ENCODE data around the gene KCNMA1.

DNA sequence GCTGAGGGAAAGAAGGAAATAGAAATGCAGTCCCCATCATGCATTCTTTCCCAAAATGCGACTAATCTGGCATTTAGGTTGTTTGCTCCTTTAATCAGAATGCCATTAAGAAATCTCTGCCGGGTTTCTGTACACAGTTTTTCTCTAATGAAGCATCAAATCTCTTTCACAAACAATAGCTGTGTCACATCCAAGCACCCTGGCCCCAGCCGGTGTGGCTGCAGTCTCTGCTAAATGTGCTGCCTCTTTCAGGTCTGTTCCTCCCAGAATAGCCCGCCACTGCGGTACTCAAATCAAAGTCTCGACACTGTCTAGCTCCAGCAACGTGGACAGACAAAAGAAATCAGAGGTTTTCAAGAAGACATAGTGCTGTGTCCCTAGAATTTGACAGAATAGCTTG, 343.8 kb downstream of the KCNMA1 start:
- TF ChIP-seq, protein P1, sequence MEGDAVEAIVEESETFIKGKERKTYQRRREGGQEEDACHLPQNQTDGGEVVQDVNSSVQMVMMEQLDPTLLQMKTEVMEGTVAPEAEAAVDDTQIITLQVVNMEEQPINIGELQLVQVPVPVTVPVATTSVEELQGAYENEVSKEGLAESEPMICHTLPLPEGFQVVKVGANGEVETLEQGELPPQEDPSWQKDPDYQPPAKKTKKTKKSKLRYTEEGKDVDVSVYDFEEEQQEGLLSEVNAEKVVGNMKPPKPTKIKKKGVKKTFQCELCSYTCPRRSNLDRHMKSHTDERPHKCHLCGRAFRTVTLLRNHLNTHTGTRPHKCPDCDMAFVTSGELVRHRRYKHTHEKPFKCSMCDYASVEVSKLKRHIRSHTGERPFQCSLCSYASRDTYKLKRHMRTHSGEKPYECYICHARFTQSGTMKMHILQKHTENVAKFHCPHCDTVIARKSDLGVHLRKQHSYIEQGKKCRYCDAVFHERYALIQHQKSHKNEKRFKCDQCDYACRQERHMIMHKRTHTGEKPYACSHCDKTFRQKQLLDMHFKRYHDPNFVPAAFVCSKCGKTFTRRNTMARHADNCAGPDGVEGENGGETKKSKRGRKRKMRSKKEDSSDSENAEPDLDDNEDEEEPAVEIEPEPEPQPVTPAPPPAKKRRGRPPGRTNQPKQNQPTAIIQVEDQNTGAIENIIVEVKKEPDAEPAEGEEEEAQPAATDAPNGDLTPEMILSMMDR (IDR thresholded peaks at IDR 0.05; ENCODE audit: poor library complexity, severe bottlenecking): no peak
- TF ChIP-seq TAF1 (IDR thresholded peaks at IDR 0.05; ENCODE audit: low read depth) (no peak), RAD21 (conservative IDR thresholded peaks at IDR 0.05) (no peak), EP300 (conservative IDR thresholded peaks at IDR 0.05; ENCODE audit: poor library complexity, severe bottlenecking) (no peak)
- TF ChIP-seq, protein P2, sequence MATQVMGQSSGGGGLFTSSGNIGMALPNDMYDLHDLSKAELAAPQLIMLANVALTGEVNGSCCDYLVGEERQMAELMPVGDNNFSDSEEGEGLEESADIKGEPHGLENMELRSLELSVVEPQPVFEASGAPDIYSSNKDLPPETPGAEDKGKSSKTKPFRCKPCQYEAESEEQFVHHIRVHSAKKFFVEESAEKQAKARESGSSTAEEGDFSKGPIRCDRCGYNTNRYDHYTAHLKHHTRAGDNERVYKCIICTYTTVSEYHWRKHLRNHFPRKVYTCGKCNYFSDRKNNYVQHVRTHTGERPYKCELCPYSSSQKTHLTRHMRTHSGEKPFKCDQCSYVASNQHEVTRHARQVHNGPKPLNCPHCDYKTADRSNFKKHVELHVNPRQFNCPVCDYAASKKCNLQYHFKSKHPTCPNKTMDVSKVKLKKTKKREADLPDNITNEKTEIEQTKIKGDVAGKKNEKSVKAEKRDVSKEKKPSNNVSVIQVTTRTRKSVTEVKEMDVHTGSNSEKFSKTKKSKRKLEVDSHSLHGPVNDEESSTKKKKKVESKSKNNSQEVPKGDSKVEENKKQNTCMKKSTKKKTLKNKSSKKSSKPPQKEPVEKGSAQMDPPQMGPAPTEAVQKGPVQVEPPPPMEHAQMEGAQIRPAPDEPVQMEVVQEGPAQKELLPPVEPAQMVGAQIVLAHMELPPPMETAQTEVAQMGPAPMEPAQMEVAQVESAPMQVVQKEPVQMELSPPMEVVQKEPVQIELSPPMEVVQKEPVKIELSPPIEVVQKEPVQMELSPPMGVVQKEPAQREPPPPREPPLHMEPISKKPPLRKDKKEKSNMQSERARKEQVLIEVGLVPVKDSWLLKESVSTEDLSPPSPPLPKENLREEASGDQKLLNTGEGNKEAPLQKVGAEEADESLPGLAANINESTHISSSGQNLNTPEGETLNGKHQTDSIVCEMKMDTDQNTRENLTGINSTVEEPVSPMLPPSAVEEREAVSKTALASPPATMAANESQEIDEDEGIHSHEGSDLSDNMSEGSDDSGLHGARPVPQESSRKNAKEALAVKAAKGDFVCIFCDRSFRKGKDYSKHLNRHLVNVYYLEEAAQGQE (IDR thresholded peaks at IDR 0.05; ENCODE audit: borderline replicate concordance): no peak

All from neural cell (in vitro differentiated cells).